SU-DHL-6 (cell line): ENCODE data around the gene RIBC2.

Experiments used
- H2AFZ ChIP-seq: fragments of 200-600 bp; sonication (generic); 2 replicates; pipeline ENCODE4 v1.6.1; 2014; ENCODE audit warnings: low read depth, mild to moderate bottlenecking, moderate library complexity, mixed read lengths, antibody characterized with exemption, low read length; ENCODE audit not compliant: severe bottlenecking
- H3F3A ChIP-seq: fragments of 200-600 bp; shearing (Covaris generic); 2 replicates; pipeline ENCODE4 v1.6.0; 2016; ENCODE audit warnings: antibody characterized with exemption, mild to moderate bottlenecking; ENCODE audit not compliant: insufficient read depth
- H3K27ac ChIP-seq: fragments of 200-600 bp; sonication (generic); 2 replicates; pipeline ENCODE4 v1.5.1; 2016; ENCODE audit warnings: low read depth, mild to moderate bottlenecking, low read length, moderate library complexity, mixed read lengths
- H3K27me3 ChIP-seq: fragments of 200-600 bp; sonication (generic), shearing (Covaris generic); 2 replicates; pipeline ENCODE4 v1.6.0; 2014; ENCODE audit warnings: mild to moderate bottlenecking, low read length
- H3K36me3 ChIP-seq: fragments of 200-600 bp; sonication (generic); 2 replicates; pipeline ENCODE4 v1.6.1; 2014; ENCODE audit warnings: mild to moderate bottlenecking, low read length, mixed read lengths
- H3K4me2 ChIP-seq: fragments of 300-600, 200-600 bp; shearing (Covaris generic), sonication (generic); 2 replicates; pipeline ENCODE4 v1.6.0; 2014; ENCODE audit warnings: low read length, low read depth, mild to moderate bottlenecking; ENCODE audit not compliant: poor library complexity, severe bottlenecking
- H3K4me3 ChIP-seq: fragments of 200-600 bp; sonication (generic); 2 replicates; pipeline ENCODE4 v1.5.1; 2014; ENCODE audit warnings: antibody characterized with exemption, low read length, mild to moderate bottlenecking, mixed read lengths; ENCODE audit not compliant: insufficient read depth, poor library complexity, severe bottlenecking
- H3K79me2 ChIP-seq: fragments of 200-600 bp; sonication (generic); 2 replicates; pipeline ENCODE4 v1.6.1; 2014; ENCODE audit warnings: mild to moderate bottlenecking, low read length, moderate library complexity; ENCODE audit not compliant: insufficient read depth
- H3K9ac ChIP-seq: fragments of 200-600 bp; sonication (generic); 2 replicates; pipeline ENCODE4 v1.7.0; 2014; ENCODE audit warnings: mild to moderate bottlenecking, low read length
- H3K9me2 ChIP-seq: fragments of 200-600 bp; sonication (generic); replicated peaks from 2 replicates; pipeline ENCODE4 v1.6.1; 2014; ENCODE audit warnings: low read length; ENCODE audit not compliant: insufficient read depth
- H3K9me3 ChIP-seq: fragments of 200-600 bp; sonication (generic); 2 replicates; pipeline ENCODE4 v1.6.1; 2014; ENCODE audit warnings: low read length, mixed read lengths; ENCODE audit not compliant: insufficient read depth
- H4K20me1 ChIP-seq: fragments of 200-600 bp; sonication (generic); 2 replicates; pipeline ENCODE4 v1.6.1; 2014; ENCODE audit warnings: low read depth, mild to moderate bottlenecking, antibody characterized with exemption, low read length, moderate library complexity, mixed read lengths
- CTCF ChIP-seq: fragments of 200-600 bp; sonication (generic); IDR thresholded peaks from one replicate; pipeline ENCODE4 v1.5.1; 2017; ENCODE audit warnings: antibody characterized with exemption, mild to moderate bottlenecking, low read length, moderate library complexity; ENCODE audit not compliant: insufficient read depth, poor library complexity, severe bottlenecking
- EZH2phosphoT487 ChIP-seq: fragments of 200-600 bp; sonication (generic), shearing (Covaris generic); conservative IDR thresholded peaks from 2 replicates; pipeline ENCODE4 v1.6.1; 2018; ENCODE audit warnings: mild to moderate bottlenecking, antibody characterized with exemption, low read length, moderate library complexity, mixed read lengths

RIBC2 gene

GRCh38 chr22:45407793-45408192 lies 5.7 kb upstream of the RIBC2 start:
- no peak overlapping the region for H3K4me3 ChIP-seq
- no peaks in the 10 kb centered on the region for H3K27me3 ChIP-seq
- no peak overlapping the region for H2AFZ ChIP-seq
- TF ChIP-seq CTCF (no peak), EZH2phosphoT487 (no peak)
- H3K79me2 ChIP-seq = no peaks in the 10 kb centered on the region
- H3K9ac ChIP-seq = no peak overlapping the region
- H3K9me2 ChIP-seq = no peaks in the 10 kb centered on the region
- H4K20me1 ChIP-seq = no peaks in the 10 kb centered on the region
- H3K36me3 ChIP-seq = no peaks in the 10 kb centered on the region
- H3K9me3 ChIP-seq = no peaks in the 10 kb centered on the region
- no peaks in the 10 kb centered on the region for H3F3A ChIP-seq
- H3K27ac ChIP-seq = no peak overlapping the region
- no peak overlapping the region for H3K4me2 ChIP-seq

GRCh38 chr22:45413013-45413367 lies 503 bp upstream of the RIBC2 start:
- H4K20me1 ChIP-seq = no peaks in the 10 kb centered on the region
- H3K9me2 ChIP-seq = no peaks in the 10 kb centered on the region
- H3K79me2 ChIP-seq = no peaks in the 10 kb centered on the region
- no peak overlapping the region for H2AFZ ChIP-seq
- no peak overlapping the region for H3K4me2 ChIP-seq
- H3F3A ChIP-seq = no peaks in the 10 kb centered on the region
- H3K4me3 ChIP-seq = no peak overlapping the region
- H3K9ac ChIP-seq = no peak overlapping the region
- H3K27ac ChIP-seq = no peak overlapping the region
- no peaks in the 10 kb centered on the region for H3K9me3 ChIP-seq
- TF ChIP-seq EZH2phosphoT487 = no peak
- no peak for TF ChIP-seq CTCF
- no peaks in the 10 kb centered on the region for H3K36me3 ChIP-seq
- H3K27me3 ChIP-seq = no peaks in the 10 kb centered on the region

GRCh38 chr22:45418056-45418769 lies 4.7 kb downstream of the RIBC2 start:
- H3K9me3 ChIP-seq = no peaks in the 10 kb centered on the region
- no peaks in the 10 kb centered on the region for H3K9me2 ChIP-seq
- no peaks in the 10 kb centered on the region for H3F3A ChIP-seq
- no peaks in the 10 kb centered on the region for H3K36me3 ChIP-seq
- H3K4me3 ChIP-seq = no peak overlapping the region
- H3K27ac ChIP-seq = no peak overlapping the region
- H2AFZ ChIP-seq = no peak overlapping the region
- no peaks in the 10 kb centered on the region for H3K27me3 ChIP-seq
- no peak overlapping the region for H3K4me2 ChIP-seq
- H3K79me2 ChIP-seq = no peaks in the 10 kb centered on the region
- H3K9ac ChIP-seq = no peak overlapping the region
- TF ChIP-seq EZH2phosphoT487 (no peak), CTCF (no peak)
- no peaks in the 10 kb centered on the region for H4K20me1 ChIP-seq
